ENCODE measurements around the gene FLT3. TPM values are rescaled to one million over a fixed set of nuclear protein-coding genes. Genes with fewer than 3 reads are reported as not detected.

The FLT3 gene
- total RNA-seq, 4 donors from 2014 or later: under 0.01 to 0.90 (median 0.24) TPM; not detected in 1

DNA sequence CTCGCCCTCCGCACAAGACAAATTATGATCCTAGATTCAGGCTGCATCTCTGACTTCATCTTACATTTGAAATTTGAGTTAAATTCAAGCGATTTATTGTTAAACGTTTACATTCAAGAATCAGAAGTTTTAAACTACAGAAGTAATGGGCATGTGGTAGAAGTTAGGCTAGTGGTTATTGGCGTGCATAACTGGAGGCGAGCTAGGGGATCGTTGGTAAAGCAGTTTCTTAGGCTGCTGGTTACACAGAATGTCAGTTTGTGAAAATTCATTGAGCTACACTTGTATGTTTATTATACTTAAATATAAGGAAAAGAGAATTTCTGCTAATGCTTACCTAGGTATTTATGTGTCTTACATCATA, 130.5 kb downstream of the FLT3 start:
- Histone ChIP-seq H3K36me3 (no peaks in the 10 kb centered on the region), H3K4me3 (no peak overlapping the region), H3K27me3 (peaks cover 6 to 76% of the 10 kb centered on the region in 2 donors), H3K27ac (no peak overlapping the region), H3K4me1 (peaks cover 0 to 8% of the 10 kb centered on the region in 2 donors), H3K9me3 (no peaks in the 10 kb centered on the region)
- no peak for TF ChIP-seq POLR2A (IDR thresholded peaks at IDR 0.05)
- TF ChIP-seq, protein P1, sequence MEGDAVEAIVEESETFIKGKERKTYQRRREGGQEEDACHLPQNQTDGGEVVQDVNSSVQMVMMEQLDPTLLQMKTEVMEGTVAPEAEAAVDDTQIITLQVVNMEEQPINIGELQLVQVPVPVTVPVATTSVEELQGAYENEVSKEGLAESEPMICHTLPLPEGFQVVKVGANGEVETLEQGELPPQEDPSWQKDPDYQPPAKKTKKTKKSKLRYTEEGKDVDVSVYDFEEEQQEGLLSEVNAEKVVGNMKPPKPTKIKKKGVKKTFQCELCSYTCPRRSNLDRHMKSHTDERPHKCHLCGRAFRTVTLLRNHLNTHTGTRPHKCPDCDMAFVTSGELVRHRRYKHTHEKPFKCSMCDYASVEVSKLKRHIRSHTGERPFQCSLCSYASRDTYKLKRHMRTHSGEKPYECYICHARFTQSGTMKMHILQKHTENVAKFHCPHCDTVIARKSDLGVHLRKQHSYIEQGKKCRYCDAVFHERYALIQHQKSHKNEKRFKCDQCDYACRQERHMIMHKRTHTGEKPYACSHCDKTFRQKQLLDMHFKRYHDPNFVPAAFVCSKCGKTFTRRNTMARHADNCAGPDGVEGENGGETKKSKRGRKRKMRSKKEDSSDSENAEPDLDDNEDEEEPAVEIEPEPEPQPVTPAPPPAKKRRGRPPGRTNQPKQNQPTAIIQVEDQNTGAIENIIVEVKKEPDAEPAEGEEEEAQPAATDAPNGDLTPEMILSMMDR (IDR thresholded peaks at IDR 0.05): no peak
- intact Hi-C loops (cut with DNase I; ENCODE audit: low total_unique reads): no loop called here
- no peak for DNase-seq

DNA sequence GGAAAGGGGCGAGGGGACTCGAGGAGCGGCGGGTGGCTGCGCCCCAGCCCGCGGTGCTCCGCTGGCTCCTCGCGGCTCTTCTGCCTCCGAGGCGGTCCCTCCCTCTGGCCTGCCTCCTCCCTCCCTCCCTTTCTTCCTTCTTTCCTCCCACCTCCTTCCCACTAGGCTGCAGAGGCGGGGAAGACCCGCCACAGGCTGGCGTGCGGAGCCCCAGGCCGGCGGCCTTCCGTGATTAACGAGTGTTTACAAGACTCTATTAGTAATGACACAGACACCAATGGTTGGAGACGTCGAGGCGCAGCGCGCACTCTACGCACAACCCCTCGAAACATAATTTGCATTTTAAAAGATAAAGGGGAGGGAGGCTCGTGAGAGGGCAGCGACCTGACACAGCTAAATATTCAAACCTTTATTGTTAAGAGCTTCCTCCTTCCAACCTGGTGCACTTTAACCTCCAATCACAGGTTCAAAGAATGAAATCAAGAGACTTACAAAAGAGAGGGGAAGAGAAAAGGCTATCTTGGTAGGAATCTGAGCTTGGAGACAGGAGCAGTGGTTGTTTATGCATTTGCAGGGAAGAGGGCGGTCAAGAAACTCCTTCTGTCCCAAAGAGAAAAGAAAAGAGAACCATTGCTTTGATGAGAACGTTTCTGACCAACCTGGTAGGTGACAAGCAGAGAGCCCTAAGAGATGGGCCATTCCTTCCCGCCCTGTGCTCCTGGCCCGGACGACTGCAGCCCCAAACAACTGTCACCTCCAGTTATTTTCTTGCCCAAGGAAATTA, 131.1 kb downstream of the FLT3 start, which contains the start of gene CDX2:
Gene CDX2 (minus strand): TSS at position 234 of the 784 bp plus-strand sequence. CDS start 309 bp downstream, outside the sequence.
- no peak within 1 kb of the TSS for H3K27ac ChIP-seq
- H3K4me1 ChIP-seq: peaks cover 0 to 8% of the 10 kb centered on the region in 2 donors
- H3K4me3 ChIP-seq: peak within 1 kb of the TSS in 1 of 2 donors; percentile 16
- H3K27me3 ChIP-seq: peaks cover 6 to 77% of the 10 kb centered on the region in 2 donors
- no peak for TF ChIP-seq POLR2A (IDR thresholded peaks at IDR 0.05)
- TF ChIP-seq, protein P1 (IDR thresholded peaks at IDR 0.05): no peak
- no peaks in the 10 kb centered on the region for H3K36me3 ChIP-seq
- no peak for DNase-seq
- H3K9me3 ChIP-seq: no peaks in the 10 kb centered on the region
- intact Hi-C loops (cut with DNase I; ENCODE audit: low total_unique reads): no loop called here

DNA sequence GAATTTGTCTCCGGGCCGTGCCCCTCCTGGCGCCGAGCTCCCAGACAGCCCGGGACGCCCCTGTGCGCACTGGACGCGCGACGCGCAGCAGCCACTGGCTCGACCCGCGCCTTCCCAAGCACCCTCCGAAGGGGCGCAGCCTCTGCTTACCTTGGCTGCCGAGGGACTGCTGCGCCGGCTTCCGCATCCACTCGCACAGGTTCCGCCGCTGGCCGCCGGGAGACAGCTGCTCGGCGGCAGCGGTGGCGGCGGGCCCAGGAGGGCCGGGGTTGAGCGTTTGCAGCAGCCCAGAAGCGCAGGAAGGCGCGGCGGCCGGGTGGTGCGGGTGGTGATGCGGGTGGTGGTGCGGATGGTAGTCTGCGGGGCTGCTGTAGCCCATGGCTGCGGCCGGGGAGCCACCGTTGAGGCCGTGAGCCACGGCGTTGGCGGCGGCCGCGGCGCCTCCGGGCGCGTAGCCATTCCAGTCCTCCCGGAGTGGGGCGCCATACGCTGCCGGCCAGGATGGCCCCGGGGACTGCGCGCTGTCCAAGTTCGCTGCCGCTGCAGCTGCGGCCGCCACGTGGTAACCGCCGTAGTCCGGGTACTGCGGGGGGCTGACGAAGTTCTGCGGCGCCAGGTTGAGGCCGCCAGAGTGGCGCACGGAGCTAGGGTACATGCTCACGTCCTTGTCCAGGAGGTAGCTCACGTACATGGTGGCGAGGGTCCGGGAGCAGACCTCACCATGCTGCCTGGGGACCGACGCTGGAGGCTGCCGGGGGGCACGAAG, 131.9 kb downstream of the FLT3 start:
- intact Hi-C loops (cut with DNase I; ENCODE audit: low total_unique reads): no loop called here
- H3K4me3 ChIP-seq: peak overlapping the region in 1 of 2 donors; percentile 16
- TF ChIP-seq, protein P1 (IDR thresholded peaks at IDR 0.05): no peak
- TF ChIP-seq POLR2A (IDR thresholded peaks at IDR 0.05): no peak

DNA sequence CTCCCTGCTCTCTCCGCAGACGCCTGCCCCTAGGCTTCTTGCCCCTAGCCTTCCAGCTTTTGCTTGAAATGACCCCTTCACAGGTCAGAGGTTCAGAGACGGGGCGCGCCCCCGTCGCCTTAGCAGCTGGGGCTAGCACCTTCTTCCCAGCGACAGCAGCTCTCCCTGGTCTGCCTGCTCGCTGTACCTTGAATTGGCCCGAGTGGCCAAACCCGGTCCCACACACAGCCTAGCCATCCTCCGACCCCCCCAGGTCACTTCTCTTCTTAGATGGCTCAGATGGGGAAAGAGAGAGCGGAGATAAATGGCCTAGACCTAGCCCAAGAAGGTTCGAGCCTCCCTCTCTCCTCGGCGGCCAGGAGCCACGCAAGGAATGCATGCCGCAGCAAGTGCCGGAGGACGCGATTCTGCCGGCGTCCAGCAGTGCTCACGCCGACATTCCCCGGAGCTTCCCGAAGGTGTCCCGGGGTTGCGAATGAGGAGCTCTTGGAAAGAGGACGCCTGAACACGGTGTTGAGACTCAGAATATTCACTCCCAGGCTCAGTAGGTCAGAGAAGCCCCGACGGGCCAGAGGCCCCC, 132.6 kb downstream of the FLT3 start:
- H3K9me3 ChIP-seq: no peaks in the 10 kb centered on the region
- H3K4me3 ChIP-seq: peak overlapping the region in 1 of 2 donors; percentile 16
- intact Hi-C loops (cut with DNase I; ENCODE audit: low total_unique reads): no loop called here
- no peak for DNase-seq
- peaks cover 0 to 8% of the 10 kb centered on the region in 2 donors for H3K4me1 ChIP-seq
- H3K27me3 ChIP-seq: peaks cover 6 to 70% of the 10 kb centered on the region in 2 donors
- TF ChIP-seq POLR2A (IDR thresholded peaks at IDR 0.05): no peak
- TF ChIP-seq, protein P1 (IDR thresholded peaks at IDR 0.05): no peak
- H3K27ac ChIP-seq: no peak overlapping the region
- H3K36me3 ChIP-seq: no peaks in the 10 kb centered on the region

More for the DNA sequence above, 131.9 kb downstream of the FLT3 start:
- no peaks in the 10 kb centered on the region for H3K36me3 ChIP-seq
- DNase-seq: no peak
- peaks cover 0 to 8% of the 10 kb centered on the region in 2 donors for H3K4me1 ChIP-seq
- no peaks in the 10 kb centered on the region for H3K9me3 ChIP-seq
- no peak overlapping the region for H3K27ac ChIP-seq
- peaks cover 6 to 74% of the 10 kb centered on the region in 2 donors for H3K27me3 ChIP-seq
